ENCODE measurements around the gene FUZ. TPM values are rescaled to one million over a fixed set of nuclear protein-coding genes. Genes with fewer than 3 reads are reported as not detected.

FUZ gene
- total RNA-seq, 1 donor from 2014 or later = 10.8 TPM

DNA sequence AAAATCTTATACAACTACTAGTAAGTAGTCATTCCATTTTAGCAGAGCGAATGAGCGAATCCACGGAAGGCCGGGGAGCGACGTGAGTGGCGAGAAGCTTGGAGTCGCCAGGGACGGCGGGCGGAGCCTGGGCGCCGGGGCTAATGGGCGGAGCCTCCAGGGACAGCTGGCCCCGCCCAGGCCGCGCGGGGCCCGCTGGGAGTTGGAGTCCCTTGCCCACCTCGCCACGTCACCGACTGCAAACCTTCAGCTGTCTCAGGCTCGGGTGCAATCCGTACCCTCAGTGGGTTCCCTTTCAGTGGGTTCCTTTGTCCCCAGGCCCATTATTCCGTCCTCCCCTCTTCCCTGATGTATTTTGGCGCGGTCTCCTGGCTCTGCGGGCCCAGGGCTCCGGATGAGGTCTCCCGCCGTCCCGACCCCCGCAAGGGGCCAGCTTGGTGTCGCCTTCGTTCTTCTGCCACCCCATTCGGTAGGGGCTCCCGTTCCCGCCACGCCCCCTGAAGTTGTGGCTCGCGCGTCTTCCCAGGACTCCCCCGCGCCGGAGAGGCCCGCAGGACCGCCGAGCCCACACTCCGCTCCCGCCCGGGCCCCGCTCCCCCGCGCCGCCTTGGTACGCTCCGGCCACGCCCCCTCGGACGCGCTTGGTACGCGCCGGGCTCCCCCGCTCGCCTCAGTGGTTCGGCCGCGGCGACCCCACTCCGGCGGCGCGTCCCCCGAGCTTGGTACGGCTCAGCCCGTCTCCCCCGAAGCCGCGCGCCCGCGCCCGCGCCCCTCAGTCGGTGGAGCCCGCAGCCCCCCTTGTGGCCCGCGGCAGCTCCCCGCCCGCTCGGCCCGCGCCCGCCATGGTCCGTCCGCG is 37.6 kb upstream of the FUZ start, which contains the start of gene PTOV1:
Gene PTOV1, plus strand, starts transcription at position 673 of the 856 bp plus-strand sequence.
- TF ChIP-seq, protein P1, sequence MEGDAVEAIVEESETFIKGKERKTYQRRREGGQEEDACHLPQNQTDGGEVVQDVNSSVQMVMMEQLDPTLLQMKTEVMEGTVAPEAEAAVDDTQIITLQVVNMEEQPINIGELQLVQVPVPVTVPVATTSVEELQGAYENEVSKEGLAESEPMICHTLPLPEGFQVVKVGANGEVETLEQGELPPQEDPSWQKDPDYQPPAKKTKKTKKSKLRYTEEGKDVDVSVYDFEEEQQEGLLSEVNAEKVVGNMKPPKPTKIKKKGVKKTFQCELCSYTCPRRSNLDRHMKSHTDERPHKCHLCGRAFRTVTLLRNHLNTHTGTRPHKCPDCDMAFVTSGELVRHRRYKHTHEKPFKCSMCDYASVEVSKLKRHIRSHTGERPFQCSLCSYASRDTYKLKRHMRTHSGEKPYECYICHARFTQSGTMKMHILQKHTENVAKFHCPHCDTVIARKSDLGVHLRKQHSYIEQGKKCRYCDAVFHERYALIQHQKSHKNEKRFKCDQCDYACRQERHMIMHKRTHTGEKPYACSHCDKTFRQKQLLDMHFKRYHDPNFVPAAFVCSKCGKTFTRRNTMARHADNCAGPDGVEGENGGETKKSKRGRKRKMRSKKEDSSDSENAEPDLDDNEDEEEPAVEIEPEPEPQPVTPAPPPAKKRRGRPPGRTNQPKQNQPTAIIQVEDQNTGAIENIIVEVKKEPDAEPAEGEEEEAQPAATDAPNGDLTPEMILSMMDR (IDR thresholded peaks at IDR 0.05) = no peak
- H3K27ac Mint-ChIP-seq (ENCODE audit: unreplicated experiment) = peak within 1 kb of the TSS; percentile 98
- DNase-seq (ENCODE audit: low spot score) = peak; percentile 96
- H3K36me3 Mint-ChIP-seq (ENCODE audit: low read depth) = peaks cover 8% of the 10 kb centered on the region
- H3K4me1 Mint-ChIP-seq (ENCODE audit: low read depth) = peaks cover 47% of the 10 kb centered on the region
- no peaks in the 10 kb centered on the region for H3K27me3 Mint-ChIP-seq (ENCODE audit: low read depth)
- peaks cover 9% of the 10 kb centered on the region for H3K9me3 Mint-ChIP-seq (ENCODE audit: low read depth)
- peak within 1 kb of the TSS; percentile 81 for H3K4me3 Mint-ChIP-seq (ENCODE audit: unreplicated experiment)

DNA sequence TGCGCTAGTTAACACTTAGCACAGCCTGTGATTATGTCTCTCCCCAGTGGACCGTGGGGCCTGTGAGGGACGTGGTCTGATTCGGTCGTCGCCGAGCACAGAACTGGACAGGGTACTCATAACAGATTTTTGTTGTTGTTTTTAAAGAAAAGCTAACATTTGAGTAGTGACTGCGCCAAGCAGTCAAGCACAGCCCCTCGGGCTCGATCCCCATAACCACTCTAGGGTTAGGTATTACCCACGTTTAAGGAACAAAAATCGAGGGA is 37.1 kb upstream of the FUZ start:
- TF ChIP-seq, protein P1 (IDR thresholded peaks at IDR 0.05) = no peak
- peaks cover 9% of the 10 kb centered on the region for H3K9me3 Mint-ChIP-seq (ENCODE audit: low read depth)
- H3K27me3 Mint-ChIP-seq (ENCODE audit: low read depth) = no peaks in the 10 kb centered on the region
- peak overlapping the region; percentile 81 for H3K4me3 Mint-ChIP-seq (ENCODE audit: unreplicated experiment)
- H3K27ac Mint-ChIP-seq (ENCODE audit: unreplicated experiment) = peak overlapping the region; percentile 98
- no peak for DNase-seq (ENCODE audit: low spot score)
- peaks cover 50% of the 10 kb centered on the region for H3K4me1 Mint-ChIP-seq (ENCODE audit: low read depth)
- H3K36me3 Mint-ChIP-seq (ENCODE audit: low read depth) = peaks cover 5% of the 10 kb centered on the region

DNA sequence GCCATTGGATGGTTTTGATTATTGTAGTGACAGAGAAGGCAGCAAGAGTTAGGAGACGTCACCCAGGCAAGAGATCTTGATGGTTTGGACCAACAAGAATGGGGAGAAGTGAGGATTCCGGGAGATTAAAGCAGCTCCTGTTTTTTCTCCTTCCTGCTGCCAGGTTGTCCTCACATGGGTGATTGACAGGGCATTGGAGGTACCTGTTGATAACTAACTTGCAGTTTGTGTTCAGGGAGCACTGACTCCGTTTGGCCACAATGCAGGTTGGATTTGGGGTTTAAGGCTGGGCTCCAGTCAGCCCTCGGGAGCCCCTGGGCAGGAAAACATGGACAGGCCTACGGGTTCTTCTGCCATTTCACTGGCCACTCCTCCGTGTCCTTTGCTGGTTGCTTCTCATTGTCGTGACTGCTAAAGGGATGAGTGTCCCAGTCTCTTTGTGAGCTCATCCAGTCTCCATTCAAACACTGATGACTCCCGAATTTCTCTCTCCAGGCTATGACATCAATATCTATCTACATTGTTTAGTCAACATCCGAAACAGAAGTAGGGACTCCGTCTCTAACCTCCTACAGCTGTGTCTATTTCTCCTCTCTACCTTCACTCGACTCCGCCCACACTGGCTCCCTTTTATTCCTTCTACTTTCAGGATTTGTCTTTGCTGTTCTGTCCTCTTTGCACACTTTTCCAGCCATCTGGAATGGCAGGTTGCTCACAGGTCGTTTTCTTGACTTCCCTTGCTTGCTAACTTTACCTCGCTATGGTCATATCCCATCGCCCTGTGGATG is 36.5 kb upstream of the FUZ start:
- no peak for DNase-seq (ENCODE audit: low spot score)
- TF ChIP-seq, protein P1 (IDR thresholded peaks at IDR 0.05) = no peak
- Mint-ChIP-seq H3K9me3 (ENCODE audit: low read depth) (peaks cover 9% of the 10 kb centered on the region), H3K4me3 (ENCODE audit: unreplicated experiment) (peak overlapping the region; percentile 81), H3K27me3 (ENCODE audit: low read depth) (no peaks in the 10 kb centered on the region), H3K27ac (ENCODE audit: unreplicated experiment) (peak overlapping the region; percentile 98), H3K36me3 (ENCODE audit: low read depth) (peaks cover 5% of the 10 kb centered on the region), H3K4me1 (ENCODE audit: low read depth) (peaks cover 53% of the 10 kb centered on the region)

DNA sequence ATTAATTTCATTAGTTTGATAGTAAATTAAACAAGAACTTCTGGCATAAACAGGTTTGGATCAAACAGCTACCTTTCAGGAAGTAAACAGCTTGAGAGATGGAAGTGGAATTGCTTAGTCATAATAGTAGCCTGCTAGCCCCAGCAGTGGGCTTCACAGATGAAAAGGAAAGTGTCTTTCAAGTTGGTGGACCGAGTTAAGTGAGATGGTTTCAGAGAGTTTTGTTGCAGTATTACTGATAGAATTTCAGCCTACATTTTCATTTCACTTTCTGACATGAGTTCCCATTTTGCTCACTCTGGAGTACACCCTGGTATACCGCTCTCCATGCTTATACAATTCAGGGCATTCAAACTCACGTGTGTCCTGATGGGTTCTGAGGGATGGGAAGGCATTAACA is 35.8 kb upstream of the FUZ start:
- Mint-ChIP-seq H3K4me3 (ENCODE audit: unreplicated experiment) (peak overlapping the region; percentile 41), H3K9me3 (ENCODE audit: low read depth) (peaks cover 9% of the 10 kb centered on the region), H3K36me3 (ENCODE audit: low read depth) (peaks cover 5% of the 10 kb centered on the region), H3K27ac (ENCODE audit: unreplicated experiment) (peak overlapping the region; percentile 87), H3K27me3 (ENCODE audit: low read depth) (no peaks in the 10 kb centered on the region), H3K4me1 (ENCODE audit: low read depth) (peaks cover 52% of the 10 kb centered on the region)
- no peak for DNase-seq (ENCODE audit: low spot score)
- TF ChIP-seq, protein P1 (IDR thresholded peaks at IDR 0.05) = no peak
